ENCODE results near the gene ZDHHC7. TPM values are rescaled to one million over a fixed set of nuclear protein-coding genes. Genes with fewer than 3 reads are reported as not detected.

The ZDHHC7 gene
- total RNA-seq, 2 experiments from 2014 or later: 22.5 to 24.3 TPM

DNA sequence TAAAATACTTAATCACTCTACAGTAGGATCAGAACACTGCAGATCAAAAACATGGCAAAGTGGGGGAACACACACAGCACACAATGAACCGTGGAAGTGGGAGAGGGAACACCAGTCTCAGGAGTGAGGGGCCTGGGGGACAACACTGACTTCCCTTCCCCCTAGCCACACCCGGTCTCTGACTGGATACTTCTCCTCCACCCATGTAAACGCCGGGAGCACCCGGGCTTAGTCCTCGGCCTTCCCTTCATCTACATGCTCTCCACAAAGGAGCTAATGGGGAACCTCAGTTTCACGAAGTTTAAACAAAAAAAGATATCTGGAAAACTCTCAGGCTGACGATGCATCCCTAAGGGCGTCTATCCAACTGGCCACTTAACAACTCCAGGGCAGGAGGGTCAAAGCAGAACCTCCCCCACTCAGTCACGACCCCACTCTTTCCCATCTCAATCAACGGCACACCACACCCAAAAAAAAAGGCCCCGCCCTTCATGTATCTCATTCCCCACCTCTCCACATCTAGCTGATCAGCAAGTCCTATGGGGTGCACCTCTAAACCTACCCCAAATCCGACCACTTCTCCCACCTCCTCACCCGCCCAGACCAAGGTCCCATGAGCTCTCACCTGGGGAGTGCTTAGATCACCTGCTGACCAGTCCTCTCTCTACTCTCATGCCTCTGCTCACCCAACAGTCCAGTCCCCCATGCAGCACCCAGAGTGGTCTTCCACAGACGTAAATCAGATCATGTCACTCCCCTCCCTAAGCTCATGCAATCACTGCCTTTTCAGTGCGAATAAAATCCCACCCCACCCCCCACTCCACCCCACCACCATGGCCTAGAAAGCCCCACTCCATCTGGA is 7.4 kb downstream of the ZDHHC7 start:
- no peak for DNase-seq (ENCODE audit: low spot score)
- ChIA-PET CTCF (ENCODE audit: unreplicated experiment) (interaction anchor here (0.6 kb wide), 1 partner anchor 13 kb away, joined by 3 read pairs; no protein-coding TSS in a partner anchor), POLR2A (interaction anchor here (0.6 kb wide), 1 partner anchor 249 kb away, joined by 3 read pairs; no protein-coding TSS in a partner anchor)
- H4K20me1 ChIP-seq (ENCODE audit: insufficient read depth, low read length): 0 out of 2 replicates have a peak, but pooled peaks cover 10% of the 10 kb centered on the region
- no peak for TF ChIP-seq EZH2phosphoT487 (IDR thresholded peaks at IDR 0.05; ENCODE audit: borderline replicate concordance, low read depth, low read length)
- TF ChIP-seq, protein P1, sequence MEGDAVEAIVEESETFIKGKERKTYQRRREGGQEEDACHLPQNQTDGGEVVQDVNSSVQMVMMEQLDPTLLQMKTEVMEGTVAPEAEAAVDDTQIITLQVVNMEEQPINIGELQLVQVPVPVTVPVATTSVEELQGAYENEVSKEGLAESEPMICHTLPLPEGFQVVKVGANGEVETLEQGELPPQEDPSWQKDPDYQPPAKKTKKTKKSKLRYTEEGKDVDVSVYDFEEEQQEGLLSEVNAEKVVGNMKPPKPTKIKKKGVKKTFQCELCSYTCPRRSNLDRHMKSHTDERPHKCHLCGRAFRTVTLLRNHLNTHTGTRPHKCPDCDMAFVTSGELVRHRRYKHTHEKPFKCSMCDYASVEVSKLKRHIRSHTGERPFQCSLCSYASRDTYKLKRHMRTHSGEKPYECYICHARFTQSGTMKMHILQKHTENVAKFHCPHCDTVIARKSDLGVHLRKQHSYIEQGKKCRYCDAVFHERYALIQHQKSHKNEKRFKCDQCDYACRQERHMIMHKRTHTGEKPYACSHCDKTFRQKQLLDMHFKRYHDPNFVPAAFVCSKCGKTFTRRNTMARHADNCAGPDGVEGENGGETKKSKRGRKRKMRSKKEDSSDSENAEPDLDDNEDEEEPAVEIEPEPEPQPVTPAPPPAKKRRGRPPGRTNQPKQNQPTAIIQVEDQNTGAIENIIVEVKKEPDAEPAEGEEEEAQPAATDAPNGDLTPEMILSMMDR (conservative IDR thresholded peaks at IDR 0.05; ENCODE audit: low read length): no peak
- peaks cover 23% of the 10 kb centered on the region for H3K36me3 ChIP-seq (ENCODE audit: insufficient read depth, low read length)
- no peaks in the 10 kb centered on the region for H3K9me3 ChIP-seq (ENCODE audit: low read length)
- intact Hi-C loops (cut with micrococcal nuclease; ENCODE audit: unreplicated experiment): no loop called here
- H3K4me3 ChIP-seq (ENCODE audit: low read depth, low read length, poor library complexity, severe bottlenecking): no peak overlapping the region
- H3K79me2 ChIP-seq (ENCODE audit: insufficient read depth, low read depth, low read length): peaks cover 31% of the 10 kb centered on the region; the same call in 1 of the 2 replicates
- no peaks in the 10 kb centered on the region for H3K9me2 ChIP-seq (ENCODE audit: insufficient read depth, low read length)
- H3K4me1 ChIP-seq (ENCODE audit: insufficient read depth, low read length, poor library complexity, severe bottlenecking): peaks cover 8% of the 10 kb centered on the region
- no peak overlapping the region for H3K4me2 ChIP-seq (ENCODE audit: low read length)
- no peak overlapping the region for H2AFZ ChIP-seq (ENCODE audit: low read length)
- H3K27ac ChIP-seq (ENCODE audit: low read depth, low read length, poor library complexity, severe bottlenecking): no peak overlapping the region
- BruUV-seq (replicated peaks): no TSS peak

DNA sequence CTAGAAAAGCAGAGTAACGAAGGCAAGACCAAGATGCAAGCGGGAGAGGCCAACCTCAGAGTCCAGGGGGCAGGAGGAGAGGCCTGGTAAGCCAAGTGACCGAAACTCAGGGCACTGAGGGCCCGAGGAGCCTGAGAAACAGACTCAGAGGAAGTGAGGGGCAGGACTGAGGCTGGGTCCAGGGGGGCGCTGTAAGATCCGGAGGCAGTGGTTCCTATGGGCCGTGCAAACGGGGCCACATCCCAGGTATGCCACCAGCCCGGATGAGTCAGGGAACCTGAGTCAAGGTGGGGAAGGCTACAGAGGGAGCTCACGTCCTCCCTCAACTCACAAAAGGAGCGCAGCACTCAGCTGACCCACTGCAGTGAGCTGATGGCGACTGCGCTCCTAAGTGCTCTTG is 8.3 kb downstream of the ZDHHC7 start:
- Histone ChIP-seq H3K36me3 (ENCODE audit: insufficient read depth, low read length) (peaks cover 19% of the 10 kb centered on the region), H3K4me2 (ENCODE audit: low read length) (no peak overlapping the region), H3K4me1 (ENCODE audit: insufficient read depth, low read length, poor library complexity, severe bottlenecking) (peaks cover 8% of the 10 kb centered on the region), H3K9me2 (ENCODE audit: insufficient read depth, low read length) (no peaks in the 10 kb centered on the region), H4K20me1 (ENCODE audit: insufficient read depth, low read length) (0 out of 2 replicates have a peak, but pooled peaks cover 8% of the 10 kb centered on the region), H2AFZ (ENCODE audit: low read length) (no peak overlapping the region), H3K27ac (ENCODE audit: low read depth, low read length, poor library complexity, severe bottlenecking) (no peak overlapping the region), H3K9me3 (ENCODE audit: low read length) (no peaks in the 10 kb centered on the region), H3K4me3 (ENCODE audit: low read depth, low read length, poor library complexity, severe bottlenecking) (no peak overlapping the region), H3K79me2 (ENCODE audit: insufficient read depth, low read depth, low read length) (peaks cover 31% of the 10 kb centered on the region; the same call in 1 of the 2 replicates)
- DNase-seq (ENCODE audit: low spot score): no peak
- TF ChIP-seq, protein P1 (conservative IDR thresholded peaks at IDR 0.05; ENCODE audit: low read length): no peak
- no peak for TF ChIP-seq EZH2phosphoT487 (IDR thresholded peaks at IDR 0.05; ENCODE audit: borderline replicate concordance, low read depth, low read length)
- intact Hi-C loops (cut with micrococcal nuclease; ENCODE audit: unreplicated experiment): no loop called here
- POLR2A ChIA-PET: no interaction called here
- BruUV-seq (replicated peaks): no TSS peak
- CTCF ChIA-PET (ENCODE audit: unreplicated experiment): no interaction called here

DNA sequence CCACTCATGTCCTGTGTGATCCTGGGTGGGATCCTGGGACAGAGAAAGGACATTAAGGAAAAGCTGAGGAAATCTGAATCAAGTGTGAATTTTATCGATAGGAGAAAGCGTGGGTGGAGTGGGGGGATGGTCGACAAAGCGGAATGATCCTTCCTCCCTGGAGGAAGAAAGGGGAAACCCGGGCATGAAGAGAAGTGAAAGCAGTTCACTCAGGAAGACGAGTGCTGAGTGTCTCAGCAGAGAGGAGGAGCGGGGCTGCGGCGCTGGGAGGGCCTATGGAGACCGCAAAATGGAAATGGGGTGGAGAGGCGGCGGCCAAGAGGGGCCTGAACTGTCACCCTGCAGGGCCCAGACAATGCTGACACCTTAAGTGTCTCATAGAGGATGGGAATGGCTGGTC is 8.7 kb downstream of the ZDHHC7 start:
- no peak for TF ChIP-seq EZH2phosphoT487 (IDR thresholded peaks at IDR 0.05; ENCODE audit: borderline replicate concordance, low read depth, low read length)
- TF ChIP-seq, protein P1 (conservative IDR thresholded peaks at IDR 0.05; ENCODE audit: low read length): no peak
- Histone ChIP-seq H3K9me3 (ENCODE audit: low read length) (no peaks in the 10 kb centered on the region), H3K36me3 (ENCODE audit: insufficient read depth, low read length) (peaks cover 19% of the 10 kb centered on the region), H3K27ac (ENCODE audit: low read depth, low read length, poor library complexity, severe bottlenecking) (no peak overlapping the region), H4K20me1 (ENCODE audit: insufficient read depth, low read length) (0 out of 2 replicates have a peak, but pooled peaks cover 6% of the 10 kb centered on the region), H3K4me1 (ENCODE audit: insufficient read depth, low read length, poor library complexity, severe bottlenecking) (peaks cover 8% of the 10 kb centered on the region), H2AFZ (ENCODE audit: low read length) (no peak overlapping the region), H3K4me2 (ENCODE audit: low read length) (no peak overlapping the region), H3K4me3 (ENCODE audit: low read depth, low read length, poor library complexity, severe bottlenecking) (no peak overlapping the region), H3K79me2 (ENCODE audit: insufficient read depth, low read depth, low read length) (peaks cover 26% of the 10 kb centered on the region; the same call in 1 of the 2 replicates), H3K9me2 (ENCODE audit: insufficient read depth, low read length) (no peaks in the 10 kb centered on the region)
- no peak for DNase-seq (ENCODE audit: low spot score)
- POLR2A ChIA-PET: no interaction called here
- intact Hi-C loops (cut with micrococcal nuclease; ENCODE audit: unreplicated experiment): no loop called here
- CTCF ChIA-PET (ENCODE audit: unreplicated experiment): no interaction called here
- no TSS peak for BruUV-seq (replicated peaks)
